ENCODE data around the gene TWF2.
A peak's percentile ranks its signal among the peaks of the same experiment; 100 is the strongest.

The TWF2 gene

GRCh38 chr3:52240059-52240885, 1.3 kb upstream of the TWF2 start:
- H3K27ac ChIP-seq: peak overlapping the region; percentile 94
- no peak for DNase-seq (ENCODE audit: low read depth, low spot score)

DNA sequence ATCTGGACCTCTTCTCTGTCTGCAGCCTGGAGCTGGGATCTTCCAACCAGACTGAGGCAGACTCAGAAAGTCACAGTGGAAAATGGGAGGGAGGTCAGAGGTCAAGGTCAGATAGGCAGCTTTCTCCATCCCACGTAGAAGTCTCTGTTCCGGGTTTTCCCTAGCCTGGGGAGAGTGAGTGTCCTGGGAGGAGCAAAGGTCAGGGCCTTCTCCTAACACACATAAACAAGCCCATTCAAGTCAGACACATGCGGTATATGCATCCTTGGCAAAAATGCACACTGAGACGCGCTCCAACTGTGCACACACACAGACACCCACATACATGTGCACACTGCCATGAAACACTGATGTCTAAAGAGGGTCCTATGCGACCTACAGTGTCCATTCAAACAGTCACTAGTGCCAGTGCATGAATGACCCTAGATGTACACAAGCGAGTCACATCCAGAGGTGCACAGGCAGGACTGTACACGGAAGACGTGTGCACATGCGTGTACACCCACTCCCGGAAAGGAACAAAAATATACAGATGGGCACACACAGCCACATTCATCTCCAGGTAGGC, 681 bp downstream of the TWF2 start:
- DNase-seq (ENCODE audit: low read depth, low spot score): no peak
- H3K27ac ChIP-seq: peak overlapping the region; percentile 94

DNA sequence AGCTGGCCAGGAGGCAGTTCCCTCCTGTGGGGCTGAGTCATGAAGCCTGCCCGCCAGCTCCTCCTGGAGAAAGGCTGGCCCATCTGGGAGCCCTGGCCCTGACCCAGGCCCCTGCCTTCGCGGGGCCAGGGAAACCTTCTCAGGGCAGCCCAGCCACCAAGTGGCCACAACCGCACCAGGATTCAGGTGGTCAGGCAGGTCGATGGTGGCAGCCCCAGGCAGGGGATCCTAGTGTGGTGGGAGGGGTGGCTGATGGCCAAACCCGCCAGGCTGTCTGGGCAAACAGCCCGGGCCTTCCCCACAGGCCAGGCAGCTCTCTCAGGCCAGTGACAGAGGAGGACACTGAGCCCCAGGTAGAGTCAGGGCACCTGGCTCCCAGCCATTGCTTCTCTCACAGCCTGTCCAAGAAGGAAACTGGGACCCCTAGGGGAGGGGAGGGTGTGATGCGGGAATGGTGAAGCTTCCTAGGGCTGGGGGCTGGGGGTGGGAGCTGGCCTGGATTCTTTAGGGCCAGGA, 1.2 kb downstream of the TWF2 start:
- H3K27ac ChIP-seq: peak overlapping the region; percentile 94
- DNase-seq (ENCODE audit: low read depth, low spot score): no peak

- peak overlapping the region; percentile 94 for H3K27ac ChIP-seq
- DNase-seq (ENCODE audit: low read depth, low spot score): no peak
These were observed 1.8 kb downstream of the TWF2 start for GRCh38 chr3:52237006-52237656.

- DNase-seq (ENCODE audit: low read depth, low spot score): no peak
- H3K27ac ChIP-seq: no peak overlapping the region
These were observed 2.5 kb downstream of the TWF2 start for GRCh38 chr3:52236424-52236886.

DNA sequence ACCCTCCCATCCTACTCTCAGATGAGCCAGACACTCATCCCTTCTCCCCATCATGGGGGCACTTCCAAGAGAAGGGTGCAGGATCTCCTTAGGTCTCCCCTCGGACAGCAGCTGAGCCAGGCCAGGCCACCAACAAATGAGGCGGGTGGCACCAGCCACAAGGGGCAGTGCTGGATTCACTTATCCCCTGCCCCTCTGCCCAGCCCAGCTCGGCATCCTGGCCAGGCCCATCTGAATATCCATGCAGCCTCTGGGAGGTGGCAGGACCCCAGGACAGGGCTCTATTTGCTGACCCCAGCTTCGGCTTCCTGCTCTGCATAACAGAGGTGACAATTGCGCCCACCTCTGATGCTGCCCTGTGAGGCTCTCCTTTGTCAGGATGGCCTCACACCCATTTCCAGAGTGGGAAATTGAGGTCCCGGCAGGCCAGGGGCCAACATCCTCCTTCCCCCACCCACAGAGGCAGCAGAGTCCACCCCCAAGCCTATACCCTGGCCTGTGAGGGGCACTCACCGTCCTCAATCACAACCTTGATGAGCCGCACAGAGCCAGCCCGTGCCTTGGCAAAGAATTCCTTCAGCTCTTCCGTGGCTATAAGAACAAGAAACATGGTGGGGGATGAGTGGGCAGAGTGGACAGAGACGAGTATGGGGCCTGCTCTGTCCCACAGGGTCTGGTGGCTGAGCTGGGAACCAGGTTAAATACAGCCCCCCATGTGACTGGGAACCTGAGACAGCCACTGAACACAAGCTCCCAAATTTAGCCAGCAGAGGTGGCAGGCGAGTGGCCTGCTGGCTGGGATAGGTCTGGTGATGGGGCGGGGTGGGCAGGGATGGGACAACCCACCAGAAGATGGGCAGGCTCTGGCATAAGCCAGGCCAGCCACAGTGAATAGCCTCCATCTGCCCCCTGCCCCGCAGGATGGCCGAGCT, 4.2 kb downstream of the TWF2 start:
- no peak for DNase-seq (ENCODE audit: low read depth, low spot score)
- H3K27ac ChIP-seq: no peak overlapping the region

GRCh38 chr3:52233968-52234367, 5.0 kb downstream of the TWF2 start:
- no peak for DNase-seq (ENCODE audit: low read depth, low spot score)
- H3K27ac ChIP-seq: no peak overlapping the region

DNA sequence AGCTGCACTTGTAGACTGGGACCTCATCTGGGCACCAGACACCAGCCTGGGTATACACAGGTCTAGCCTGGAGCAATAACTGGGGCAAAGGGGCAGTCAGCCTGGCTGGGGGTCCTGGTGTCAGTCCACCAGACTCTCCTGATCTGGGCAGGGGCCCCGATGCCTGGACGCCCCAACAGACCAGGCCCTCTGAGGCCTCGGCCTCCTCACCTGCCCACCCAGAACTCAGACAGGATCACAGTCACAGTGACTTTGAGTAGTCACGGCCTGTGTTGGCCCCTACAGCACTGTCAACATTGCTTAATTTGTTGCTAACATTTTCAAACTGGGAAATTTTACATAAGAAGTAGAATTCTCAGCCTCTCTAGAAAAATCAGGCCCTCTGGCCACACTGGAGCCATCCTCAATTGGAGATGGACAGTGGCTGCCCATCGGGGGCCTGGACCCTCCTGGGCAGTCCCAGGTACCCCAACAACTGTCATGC, 5.8 kb downstream of the TWF2 start:
- DNase-seq (ENCODE audit: low read depth, low spot score): no peak
- H3K27ac ChIP-seq: no peak overlapping the region

DNA sequence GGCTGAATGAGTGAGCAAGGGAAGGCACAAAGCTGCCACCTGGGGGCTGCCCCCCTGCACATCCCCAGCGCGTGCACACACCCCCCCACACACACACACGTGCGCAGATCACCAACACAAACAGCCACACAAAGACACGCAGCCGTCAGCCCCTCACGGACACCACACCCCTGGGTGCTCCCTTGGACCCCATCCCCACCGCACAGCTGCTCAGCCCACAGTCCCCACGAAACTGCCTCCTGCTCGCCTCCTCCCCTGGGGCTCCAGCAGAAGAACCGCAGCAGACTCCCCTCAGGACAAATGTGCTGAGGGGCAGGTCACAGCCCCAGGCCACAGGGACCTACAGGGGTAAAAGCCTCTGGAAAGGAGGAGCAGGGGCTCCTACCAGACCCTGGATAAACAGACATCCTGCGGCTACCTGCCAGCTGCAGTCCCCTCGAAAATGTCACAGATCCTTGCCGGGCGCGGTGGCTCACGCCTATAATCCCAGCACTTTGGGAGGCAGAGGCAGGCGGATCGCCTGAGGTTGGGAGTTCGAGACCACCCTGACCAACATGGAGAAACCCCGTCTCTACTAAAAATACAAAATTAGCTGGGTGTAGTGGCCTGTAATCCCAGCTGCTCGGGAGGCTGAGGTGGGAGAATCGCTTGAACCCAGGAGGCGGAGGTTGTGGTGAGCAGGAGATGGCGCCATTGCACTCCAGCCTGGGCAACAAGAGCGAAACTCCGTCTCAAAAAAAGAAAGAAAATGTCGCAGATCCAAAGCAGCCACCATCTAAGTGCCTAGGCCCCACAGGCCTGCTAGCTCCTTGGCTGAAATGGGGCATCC, 6.5 kb downstream of the TWF2 start:
- DNase-seq (ENCODE audit: low read depth, low spot score): no peak

DNA sequence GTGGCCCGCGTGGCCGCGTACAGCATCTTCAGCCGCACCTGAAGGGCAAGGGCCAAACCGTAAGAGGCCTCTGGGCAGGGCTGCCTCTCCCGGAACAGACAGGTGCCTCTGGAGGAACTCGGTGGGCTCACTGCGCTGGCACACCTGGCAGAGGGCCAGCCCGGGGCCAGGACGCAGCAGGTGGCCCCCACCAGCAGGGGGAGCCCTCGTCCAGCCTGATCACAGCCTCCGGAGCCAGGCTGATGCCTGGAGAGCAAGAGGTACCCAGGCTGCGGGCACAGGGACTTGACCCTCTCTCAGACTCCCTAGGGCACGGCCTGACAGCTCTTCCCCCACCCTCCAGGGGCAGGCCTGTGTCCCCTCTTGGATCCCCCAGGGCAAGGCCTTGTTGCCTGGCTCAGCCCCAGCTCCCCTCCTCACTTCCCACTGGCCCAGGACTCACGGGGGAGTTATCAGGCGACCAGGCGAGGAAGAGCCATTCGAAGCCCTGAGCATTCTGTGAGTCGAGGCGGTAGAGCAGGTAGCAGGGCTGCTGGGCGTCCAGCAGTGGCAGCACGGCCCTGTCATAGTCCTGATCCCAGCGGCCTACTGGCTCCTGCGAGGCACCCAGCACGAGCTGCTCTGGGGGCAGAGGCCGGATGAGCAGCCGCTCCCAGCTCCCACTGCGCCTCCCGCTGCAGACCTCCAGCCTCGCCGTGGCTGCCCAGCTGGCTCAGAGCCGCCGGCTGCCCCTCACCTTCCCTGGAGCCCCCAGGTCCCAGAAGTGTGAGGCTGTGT, 7.3 kb downstream of the TWF2 start:
- H3K27ac ChIP-seq: no peak overlapping the region
- DNase-seq (ENCODE audit: low read depth, low spot score): no peak

More for the DNA sequence above, 6.5 kb downstream of the TWF2 start:
- H3K27ac ChIP-seq: no peak overlapping the region

DNA sequence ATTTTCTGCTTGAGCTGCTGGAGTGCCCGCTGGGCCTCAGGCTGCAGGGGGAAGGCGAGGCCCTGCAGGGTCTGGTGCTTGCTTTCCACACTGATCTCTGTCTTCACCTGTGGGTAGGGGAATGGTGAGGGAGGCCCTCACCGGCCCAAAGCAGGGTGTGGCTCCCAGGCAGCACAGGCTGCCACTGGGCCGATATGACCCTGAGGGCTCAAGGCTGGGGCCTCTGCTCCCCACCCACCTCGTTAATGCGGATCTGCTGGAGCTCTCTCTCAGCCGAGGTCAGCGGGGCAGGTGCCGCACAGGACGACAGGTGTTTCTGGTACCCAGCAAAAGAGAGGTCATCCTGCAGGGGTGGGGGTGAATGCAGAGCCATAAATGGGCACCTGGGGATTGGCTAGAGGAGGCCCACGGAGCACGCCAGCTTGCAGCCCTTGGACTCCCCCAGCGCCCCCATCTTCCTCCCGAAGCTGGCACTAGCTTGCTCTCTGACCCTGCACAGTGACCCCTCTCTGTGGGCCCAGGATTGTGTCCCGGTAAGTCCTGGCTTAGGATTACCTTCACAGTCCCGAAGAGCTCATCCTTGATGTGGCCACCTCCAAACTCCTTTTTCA, 8.0 kb downstream of the TWF2 start:
- H3K27ac ChIP-seq: no peak overlapping the region
- no peak for DNase-seq (ENCODE audit: low read depth, low spot score)

GRCh38 chr3:52230461-52230860, 8.5 kb downstream of the TWF2 start:
- H3K27ac ChIP-seq: no peak overlapping the region
- DNase-seq (ENCODE audit: low read depth, low spot score): no peak

GRCh38 chr3:52229656-52230055, 9.3 kb downstream of the TWF2 start:
- DNase-seq (ENCODE audit: low read depth, low spot score): no peak
- H3K27ac ChIP-seq: no peak overlapping the region

- DNase-seq (ENCODE audit: low read depth, low spot score): no peak
- no peak overlapping the region for H3K27ac ChIP-seq
These were observed 10.1 kb downstream of the TWF2 start for GRCh38 chr3:52228751-52229291.

DNA sequence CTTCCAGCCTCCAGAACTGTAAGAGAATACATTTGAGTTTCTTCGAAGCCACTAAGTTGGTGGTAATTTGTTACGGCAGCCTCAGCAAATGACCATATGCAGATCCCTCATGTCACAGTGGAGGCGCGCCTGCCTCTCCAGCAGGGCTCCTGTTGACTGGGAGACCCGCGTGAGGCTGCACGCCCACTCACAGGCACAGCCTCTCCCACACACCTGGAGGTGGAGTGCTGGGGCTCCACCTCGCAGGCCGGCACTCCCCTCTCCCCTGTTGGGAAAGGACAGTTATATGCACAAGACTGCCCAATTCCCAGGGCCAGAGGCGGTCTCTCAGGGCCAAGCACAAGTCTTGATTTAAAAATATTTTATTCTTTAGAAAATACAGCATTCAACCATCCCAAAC, 10.7 kb downstream of the TWF2 start:
- no peak for DNase-seq (ENCODE audit: low read depth, low spot score)
- no peak overlapping the region for H3K27ac ChIP-seq

- no peak for DNase-seq (ENCODE audit: low read depth, low spot score)
- H3K27ac ChIP-seq: no peak overlapping the region
These were observed 11.2 kb downstream of the TWF2 start for GRCh38 chr3:52227766-52228165.

DNA sequence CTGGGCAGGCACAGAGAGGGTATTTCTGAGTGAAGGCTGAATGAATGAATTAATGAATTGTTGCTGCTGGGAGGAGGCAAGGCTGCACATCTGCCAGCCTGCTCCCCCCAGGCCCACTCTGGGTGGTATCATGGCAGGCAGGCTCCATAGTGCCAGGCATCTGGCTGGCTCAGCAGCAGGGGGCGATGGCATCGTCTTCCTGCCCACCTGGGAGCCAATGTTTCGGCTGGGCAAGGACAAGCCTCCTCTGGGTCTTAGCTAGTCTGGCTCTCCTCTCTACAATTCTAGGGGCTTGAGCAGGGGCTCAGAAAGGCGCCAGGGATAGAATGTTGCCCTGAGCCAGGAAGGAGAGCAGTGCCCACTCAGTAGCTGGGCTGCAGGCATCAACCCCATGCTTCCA, 11.8 kb downstream of the TWF2 start:
- no peak for DNase-seq (ENCODE audit: low read depth, low spot score)

More for the DNA sequence above, 11.8 kb downstream of the TWF2 start:
- H3K27ac ChIP-seq: no peak overlapping the region

Measured in epithelial cell of prostate (primary cell).